ENCODE results near the gene ACTL6B. TPM values are rescaled to one million over a fixed set of nuclear protein-coding genes. Genes with fewer than 3 reads are reported as not detected.

Gene ACTL6B
- total and polyA plus RNA-seq, 10 donors, result not detected

GRCh38 chr7:100621554-100621953 is 34.7 kb downstream of the ACTL6B start:
- Histone ChIP-seq H3K4me3 (no peak overlapping the region), H3K4me1 (peaks cover 4 to 9% (median 5%) of the 10 kb centered on the region in 6 donors), H3K36me3 (peaks cover 0 to 13% (median 0%) of the 10 kb centered on the region in 6 donors), H3K27ac (no peak overlapping the region), H3K9me3 (no peaks in the 10 kb centered on the region), H3K27me3 (replicated peaks in 1 of 7) (no peaks in the 10 kb centered on the region)
- no peak for TF ChIP-seq POLR2AphosphoS5 (IDR thresholded peaks at IDR 0.05)
- 71 to 85% (median 80%) methylated on average over 8 of the region's 8 CpGs for WGBS, 5 donors
- no peak for DNase-seq
- intact Hi-C loops (cut with DNase I; ENCODE audit: low total_unique reads), result no loop called here

- intact Hi-C loops (cut with DNase I; ENCODE audit: low total_unique reads), result no loop called here
- Histone ChIP-seq H3K27ac (no peak overlapping the region), H3K27me3 (replicated peaks in 1 of 7) (no peaks in the 10 kb centered on the region), H3K4me1 (peaks cover 0 to 2% (median 0%) of the 10 kb centered on the region in 6 donors), H3K9me3 (no peaks in the 10 kb centered on the region), H3K36me3 (peaks cover 0 to 18% (median 0%) of the 10 kb centered on the region in 6 donors), H3K4me3 (no peak overlapping the region)
- WGBS, 5 donors, result 86 to 96% (median 93%) methylated on average over 20 to 23 of the region's 23 CpGs
- no peak for TF ChIP-seq POLR2A (IDR thresholded peaks at IDR 0.05)
- no peak for TF ChIP-seq POLR2AphosphoS5 (IDR thresholded peaks at IDR 0.05)
- TF ChIP-seq CTCF (IDR thresholded peaks at IDR 0.05 in 8 of 11, conservative IDR thresholded peaks at IDR 0.05 in 3 of 11), result no peak
- DNase-seq, result no peak
Observed at GRCh38 chr7:100620804-100621203, 35.4 kb downstream of the ACTL6B start.

- no peaks in the 10 kb centered on the region for H3K9me3 ChIP-seq
- DNase-seq, result no peak
- intact Hi-C loops (cut with DNase I; ENCODE audit: low total_unique reads), result no loop called here
- 81 to 93% (median 92%) methylated on average over 6 of the region's 6 CpGs for WGBS, 5 donors
- no peak overlapping the region for H3K4me3 ChIP-seq
- H3K4me1 ChIP-seq, result no peaks in the 10 kb centered on the region
- peaks cover 0 to 24% (median 1%) of the 10 kb centered on the region in 6 donors for H3K36me3 ChIP-seq
- TF ChIP-seq POLR2A (IDR thresholded peaks at IDR 0.05) (no peak), POLR2AphosphoS5 (IDR thresholded peaks at IDR 0.05) (no peak), CTCF (IDR thresholded peaks at IDR 0.05 in 8 of 11, conservative IDR thresholded peaks at IDR 0.05 in 3 of 11) (no peak)
- H3K27me3 ChIP-seq (replicated peaks in 1 of 7), result no peaks in the 10 kb centered on the region
- no peak overlapping the region for H3K27ac ChIP-seq
Observed at GRCh38 chr7:100620239-100620638, 36.0 kb downstream of the ACTL6B start.

GRCh38 chr7:100614308-100614861 is 41.9 kb downstream of the ACTL6B start:
- WGBS, 5 donors, result 78 to 97% (median 83%) methylated on average over 6 of the region's 6 CpGs
- intact Hi-C loops (cut with DNase I; ENCODE audit: low total_unique reads), result loop anchor here (10.0 kb wide), 1 partner anchor 60 kb away; the partner anchor contains the start of gene GNB2

More at GRCh38 chr7:100614308-100614861, 41.9 kb downstream of the ACTL6B start:
- peak overlapping the region in 1 of 8 donors; percentile 83 for H3K4me3 ChIP-seq
- no peak for TF ChIP-seq CTCF (IDR thresholded peaks at IDR 0.05 in 8 of 11, conservative IDR thresholded peaks at IDR 0.05 in 3 of 11)
- TF ChIP-seq POLR2A (IDR thresholded peaks at IDR 0.05), result no peak
- TF ChIP-seq POLR2AphosphoS5 (IDR thresholded peaks at IDR 0.05), result no peak
- no peak overlapping the region for H3K27ac ChIP-seq
- DNase-seq, result no peak
- H3K27me3 ChIP-seq (replicated peaks in 1 of 7), result no peaks in the 10 kb centered on the region
- H3K4me1 ChIP-seq, result peaks cover 7 to 26% (median 22%) of the 10 kb centered on the region in 6 donors
- H3K36me3 ChIP-seq, result peaks cover 0 to 21% (median 4%) of the 10 kb centered on the region in 6 donors
- no peaks in the 10 kb centered on the region for H3K9me3 ChIP-seq
